ENCODE results near the gene PCSK2.

Gene PCSK2

GRCh38 chr20:17395729-17396128 lies 168.9 kb downstream of the PCSK2 start:
- DNase-seq (ENCODE audit: low read depth in 3 of 3): no peak

GRCh38 chr20:17399303-17399985 lies 172.6 kb downstream of the PCSK2 start:
- no peak for DNase-seq (ENCODE audit: low read depth in 3 of 3)

- DNase-seq (ENCODE audit: low read depth in 3 of 3): no peak
Measured at GRCh38 chr20:17403461-17403860, 176.6 kb downstream of the PCSK2 start.

GRCh38 chr20:17406051-17406590 lies 179.3 kb downstream of the PCSK2 start:
- DNase-seq (ENCODE audit: low read depth in 3 of 3): no peak

- DNase-seq (ENCODE audit: low read depth in 3 of 3): no peak
Measured at GRCh38 chr20:17407550-17407949, 180.7 kb downstream of the PCSK2 start.

GRCh38 chr20:17417225-17417624 lies 190.4 kb downstream of the PCSK2 start:
- DNase-seq (ENCODE audit: low read depth in 3 of 3): no peak

- DNase-seq (ENCODE audit: low read depth in 3 of 3): no peak
Measured at GRCh38 chr20:17418737-17419136, 191.9 kb downstream of the PCSK2 start.

- DNase-seq (ENCODE audit: low read depth in 3 of 3): no peak
Measured at GRCh38 chr20:17419479-17420041, 192.7 kb downstream of the PCSK2 start.

GRCh38 chr20:17421493-17421892 lies 194.7 kb downstream of the PCSK2 start:
- no peak for DNase-seq (ENCODE audit: low read depth in 3 of 3)

GRCh38 chr20:17423782-17424181 lies 196.9 kb downstream of the PCSK2 start:
- DNase-seq (ENCODE audit: low read depth in 3 of 3): no peak

GRCh38 chr20:17427638-17428037 lies 200.8 kb downstream of the PCSK2 start:
- DNase-seq (ENCODE audit: low read depth in 3 of 3): no peak

GRCh38 chr20:17430125-17430950 lies 203.5 kb downstream of the PCSK2 start:
- no peak for DNase-seq (ENCODE audit: low read depth in 3 of 3)

GRCh38 chr20:17431621-17432364 lies 205.0 kb downstream of the PCSK2 start:
- DNase-seq (ENCODE audit: low read depth in 3 of 3): peak; percentile 14 to 38 (median 26)

- DNase-seq (ENCODE audit: low read depth in 3 of 3): no peak
Measured at GRCh38 chr20:17436664-17437063, 209.8 kb downstream of the PCSK2 start.

- DNase-seq (ENCODE audit: low read depth in 3 of 3): no peak
Measured at GRCh38 chr20:17437251-17437650, 210.4 kb downstream of the PCSK2 start.

- no peak for DNase-seq (ENCODE audit: low read depth in 3 of 3)
Measured at GRCh38 chr20:17438436-17439039, 211.7 kb downstream of the PCSK2 start.

GRCh38 chr20:17439616-17440296 lies 212.9 kb downstream of the PCSK2 start:
- no peak for DNase-seq (ENCODE audit: low read depth in 3 of 3)

GRCh38 chr20:17441745-17442144 lies 214.9 kb downstream of the PCSK2 start:
- no peak for DNase-seq (ENCODE audit: low read depth in 3 of 3)

GRCh38 chr20:17442588-17442987 lies 215.7 kb downstream of the PCSK2 start:
- no peak for DNase-seq (ENCODE audit: low read depth in 3 of 3)

GRCh38 chr20:17443131-17443858 lies 216.5 kb downstream of the PCSK2 start:
- no peak for DNase-seq (ENCODE audit: low read depth in 3 of 3)

Data from stimulated activated CD4-positive, alpha-beta T cell treated with anti-CD3 and anti-CD28 coated beads, TNF-alpha, amount 100 ng/mL, for 24 hours (primary cell).